ENCODE measurements around the gene ASB14.
A peak's percentile ranks its signal among the peaks of the same experiment; 100 is the strongest.
"Not testable (repeated sequence)": the region's sequence is repeated elsewhere in the genome, so short reads cannot be mapped to it uniquely, and the experiment has no call there.

The ASB14 gene

DNA sequence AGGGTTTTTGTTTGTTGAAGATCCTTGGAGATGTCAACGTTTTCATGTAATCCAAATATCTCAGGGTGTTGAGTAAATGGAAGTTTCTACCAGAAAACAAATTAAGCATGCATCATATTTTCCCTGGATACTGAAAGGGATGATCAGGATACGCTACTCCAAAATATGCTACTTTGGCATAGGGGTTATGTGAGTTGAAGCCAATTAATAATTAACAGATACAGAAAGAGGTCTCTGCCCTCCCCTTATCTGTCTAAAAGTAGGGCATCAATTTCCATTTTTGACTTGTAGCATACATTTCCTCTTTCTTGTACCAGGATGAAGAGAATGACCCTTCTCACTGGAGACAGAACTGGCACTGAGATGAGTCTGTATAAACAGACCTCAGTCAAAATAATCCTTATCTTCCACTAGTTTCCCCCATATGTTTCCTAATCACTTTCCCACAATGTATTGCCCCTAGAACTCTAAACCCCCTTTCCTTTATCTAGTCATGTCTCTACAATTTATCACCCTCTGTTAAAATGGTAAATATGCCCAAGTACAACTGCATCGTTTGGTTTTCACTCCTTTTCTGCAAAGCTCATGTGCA is 17.4 kb upstream of the ASB14 start:
- TF ChIP-seq, protein P1, sequence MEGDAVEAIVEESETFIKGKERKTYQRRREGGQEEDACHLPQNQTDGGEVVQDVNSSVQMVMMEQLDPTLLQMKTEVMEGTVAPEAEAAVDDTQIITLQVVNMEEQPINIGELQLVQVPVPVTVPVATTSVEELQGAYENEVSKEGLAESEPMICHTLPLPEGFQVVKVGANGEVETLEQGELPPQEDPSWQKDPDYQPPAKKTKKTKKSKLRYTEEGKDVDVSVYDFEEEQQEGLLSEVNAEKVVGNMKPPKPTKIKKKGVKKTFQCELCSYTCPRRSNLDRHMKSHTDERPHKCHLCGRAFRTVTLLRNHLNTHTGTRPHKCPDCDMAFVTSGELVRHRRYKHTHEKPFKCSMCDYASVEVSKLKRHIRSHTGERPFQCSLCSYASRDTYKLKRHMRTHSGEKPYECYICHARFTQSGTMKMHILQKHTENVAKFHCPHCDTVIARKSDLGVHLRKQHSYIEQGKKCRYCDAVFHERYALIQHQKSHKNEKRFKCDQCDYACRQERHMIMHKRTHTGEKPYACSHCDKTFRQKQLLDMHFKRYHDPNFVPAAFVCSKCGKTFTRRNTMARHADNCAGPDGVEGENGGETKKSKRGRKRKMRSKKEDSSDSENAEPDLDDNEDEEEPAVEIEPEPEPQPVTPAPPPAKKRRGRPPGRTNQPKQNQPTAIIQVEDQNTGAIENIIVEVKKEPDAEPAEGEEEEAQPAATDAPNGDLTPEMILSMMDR (IDR thresholded peaks at IDR 0.05; ENCODE audit: low read depth, low read length): no peak
- H3K4me3 ChIP-seq (replicated peaks in 1 of 2; ENCODE audit: low read depth in 2 of 2, low read length in 2 of 2): no peak overlapping the region
- DNase-seq (ENCODE audit: low read depth in 2 of 2): no peak

DNA sequence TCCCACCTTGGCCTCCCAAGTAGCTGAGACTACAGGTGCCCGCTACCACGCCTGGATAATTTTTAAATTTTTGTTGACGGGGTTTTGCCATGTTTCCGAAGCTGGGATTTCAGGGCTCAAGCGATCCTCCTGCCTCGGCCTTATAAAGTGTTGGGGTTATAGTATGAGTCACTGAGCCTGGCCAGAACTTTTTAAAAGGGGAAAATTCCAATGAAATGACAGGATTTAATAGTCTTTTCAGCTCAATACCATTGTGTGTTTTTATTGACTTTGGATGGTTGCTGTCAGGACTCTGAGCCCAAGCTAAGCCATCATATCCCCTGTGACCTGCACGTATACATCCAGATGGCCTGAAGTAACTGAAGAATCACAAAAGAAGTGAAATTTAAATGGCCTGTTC is 11.0 kb upstream of the ASB14 start:
- peak in 1 of 2 donors; percentile 33 for DNase-seq (ENCODE audit: low read depth in 2 of 2)
- H3K4me3 ChIP-seq (replicated peaks in 1 of 2; ENCODE audit: low read depth in 2 of 2, low read length in 2 of 2): not testable (repeated sequence)

DNA sequence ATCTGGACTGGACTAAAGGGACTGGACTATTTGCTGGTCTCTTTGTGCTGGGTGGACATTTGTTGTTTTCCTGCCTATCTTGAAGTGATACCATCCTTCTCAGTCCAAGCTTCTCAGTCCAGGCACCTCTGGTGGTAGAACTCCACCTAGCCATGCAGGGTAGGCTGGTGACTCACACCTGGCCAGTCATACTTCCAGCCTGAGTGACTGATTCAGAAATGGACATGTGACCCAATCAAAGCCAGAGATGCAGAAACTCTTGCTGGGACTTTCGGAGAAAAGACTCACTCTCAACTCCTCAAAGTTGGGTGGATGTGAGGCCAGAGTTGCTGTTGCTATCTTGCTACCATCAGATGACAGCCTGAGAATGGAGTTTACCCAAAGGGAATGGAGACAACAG is 5.6 kb upstream of the ASB14 start:
- TF ChIP-seq, protein P1 (IDR thresholded peaks at IDR 0.05; ENCODE audit: low read depth, low read length): no peak
- no peak overlapping the region for H3K4me3 ChIP-seq (replicated peaks in 1 of 2; ENCODE audit: low read depth in 2 of 2, low read length in 2 of 2)
- peak in 1 of 2 donors; percentile 51 for DNase-seq (ENCODE audit: low read depth in 2 of 2)

DNA sequence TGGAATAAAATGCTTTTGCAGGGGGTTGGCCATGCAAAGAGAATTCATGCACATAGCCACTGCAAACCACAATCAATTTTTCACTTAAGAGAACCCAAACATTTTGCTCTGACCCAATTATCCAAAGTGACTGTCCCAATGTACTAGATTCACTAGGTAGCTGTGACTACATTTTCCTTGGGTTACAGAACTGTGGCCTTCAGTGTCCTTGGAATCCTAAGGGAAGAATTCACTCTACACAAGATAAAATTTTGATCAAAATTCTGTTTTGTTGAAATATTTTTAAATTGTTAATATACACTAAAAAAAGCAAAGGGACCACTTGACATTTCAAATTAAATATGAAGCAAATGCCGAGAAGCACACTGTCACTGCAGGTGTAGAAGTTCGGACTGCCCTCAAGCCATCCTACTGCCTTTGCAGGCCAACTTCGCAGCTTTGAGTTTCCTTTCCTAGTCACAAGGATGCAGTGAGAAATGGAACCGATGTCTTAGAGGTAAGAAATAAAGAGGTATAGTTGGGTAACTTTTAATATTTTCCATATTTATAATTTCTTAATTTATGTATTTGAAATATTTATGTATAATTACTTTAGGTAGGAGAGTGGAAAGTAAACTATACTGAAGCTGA is 527 bp upstream of the ASB14 start:
- H3K4me3 ChIP-seq (replicated peaks in 1 of 2; ENCODE audit: low read depth in 2 of 2, low read length in 2 of 2): no peak overlapping the region
- TF ChIP-seq, protein P1 (IDR thresholded peaks at IDR 0.05; ENCODE audit: low read depth, low read length): no peak
- DNase-seq (ENCODE audit: low read depth in 2 of 2): no peak

DNA sequence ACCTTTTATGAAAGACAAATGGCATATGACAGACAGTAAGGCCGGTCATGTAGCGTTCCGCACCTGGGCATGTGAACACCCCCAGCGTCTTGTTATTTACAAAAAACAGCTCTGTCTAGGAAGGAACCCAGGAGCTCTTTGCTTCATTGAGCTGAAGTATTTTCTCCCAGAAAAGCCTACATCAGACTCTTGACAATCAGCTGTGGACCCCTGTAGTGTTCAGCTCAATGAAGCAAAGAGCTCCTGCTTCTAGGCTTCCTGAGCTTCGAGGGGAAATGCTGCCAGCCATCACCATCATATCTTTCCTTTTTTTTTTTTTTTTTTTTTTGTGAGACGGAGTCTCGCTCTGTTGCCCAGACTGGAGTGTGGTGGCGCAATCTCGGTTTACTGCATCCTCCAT is 4.1 kb downstream of the ASB14 start:
- no peak for DNase-seq (ENCODE audit: low read depth in 2 of 2)
- H3K4me3 ChIP-seq (replicated peaks in 1 of 2; ENCODE audit: low read depth in 2 of 2, low read length in 2 of 2): no peak overlapping the region
- TF ChIP-seq, protein P1 (IDR thresholded peaks at IDR 0.05; ENCODE audit: low read depth, low read length): no peak

DNA sequence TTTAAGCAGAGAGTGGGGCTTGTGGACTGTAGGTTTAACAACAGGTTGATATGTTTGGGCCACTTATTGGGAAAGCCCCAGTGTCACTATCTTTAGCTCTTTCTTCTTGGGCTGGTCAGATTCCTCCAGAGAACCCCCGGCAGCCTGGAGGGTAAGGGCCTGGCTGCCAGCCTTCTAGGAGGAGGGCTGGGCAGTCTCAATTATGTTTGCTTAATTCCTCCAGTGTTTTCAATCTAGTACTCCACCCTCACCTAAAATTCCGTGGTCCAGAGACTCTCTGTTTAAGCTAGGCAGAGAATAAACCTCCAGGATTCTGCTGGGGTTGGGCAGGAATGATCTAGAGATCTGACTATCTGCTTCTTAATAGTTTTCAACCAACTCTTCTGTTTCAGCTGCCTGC is 5.3 kb downstream of the ASB14 start:
- DNase-seq (ENCODE audit: low read depth in 2 of 2): no peak
- TF ChIP-seq, protein P1 (IDR thresholded peaks at IDR 0.05; ENCODE audit: low read depth, low read length): no peak
- no peak overlapping the region for H3K4me3 ChIP-seq (replicated peaks in 1 of 2; ENCODE audit: low read depth in 2 of 2, low read length in 2 of 2)

DNA sequence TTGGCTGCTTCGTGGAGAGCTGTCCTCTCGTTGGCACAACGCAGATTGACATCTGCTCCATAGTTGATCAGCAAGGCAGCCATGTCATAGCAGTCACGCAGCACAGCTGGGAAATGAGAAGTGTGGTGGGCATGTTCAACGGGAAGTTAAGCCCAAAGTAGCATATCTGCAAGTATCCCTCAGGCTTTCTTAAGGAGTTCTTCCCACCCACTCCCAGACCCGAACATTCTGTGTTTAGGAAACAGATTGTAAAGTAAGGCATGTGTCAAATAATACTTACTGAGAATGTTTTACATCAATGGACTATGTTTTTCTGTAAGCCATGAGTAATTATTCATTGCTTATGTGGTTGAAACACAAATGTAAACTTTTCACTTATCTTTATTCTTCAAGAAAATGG is 9.2 kb downstream of the ASB14 start:
- no peak overlapping the region for H3K4me3 ChIP-seq (replicated peaks in 1 of 2; ENCODE audit: low read depth in 2 of 2, low read length in 2 of 2)
- DNase-seq (ENCODE audit: low read depth in 2 of 2): no peak
- TF ChIP-seq, protein P1 (IDR thresholded peaks at IDR 0.05; ENCODE audit: low read depth, low read length): no peak

Data from cardiac fibroblast (primary cell).